Spinal cord (tissue), 10 donors: ENCODE measurements around the gene ATP1A3. TPM values are rescaled to one million over a fixed set of nuclear protein-coding genes. Genes with fewer than 3 reads are reported as not detected.
A peak's percentile ranks its signal among the peaks of the same experiment; 100 is the strongest.
"Not testable (repeated sequence)": the region's sequence is repeated elsewhere in the genome, so short reads cannot be mapped to it uniquely, and the experiment has no call there.

ENCODE experiments used
- DNase-seq, 6 donors: peaks; one replicate each; pipeline versions ENCODE4 v3.0.0 to v3.0.0-alpha.2; 2013 to 2015; ENCODE audit warnings: low spot score in 6 of 6, low read depth in 4 of 6
- H3K27ac ChIP-seq: one replicate; pipeline ENCODE4 v1.5.1; 2013; ENCODE audit warnings: low read depth, low read length, control low read depth
- H3K27me3 ChIP-seq: one replicate; pipeline ENCODE4 v1.6.1; 2013; ENCODE audit warnings: low read length; ENCODE audit not compliant: control insufficient read depth, insufficient read depth
- H3K36me3 ChIP-seq: one replicate; pipeline ENCODE4 v1.6.1; 2013; ENCODE audit warnings: low read length; ENCODE audit not compliant: control insufficient read depth, insufficient read depth
- H3K4me1 ChIP-seq: one replicate; pipeline ENCODE4 v1.6.1; 2013; ENCODE audit warnings: low read length; ENCODE audit not compliant: control insufficient read depth, insufficient read depth
- H3K4me3 ChIP-seq: one replicate; pipeline ENCODE4 v1.5.1; 2013; ENCODE audit warnings: low read depth, low read length, control low read depth
- H3K9me3 ChIP-seq: one replicate; pipeline ENCODE4 v1.6.1; 2013; ENCODE audit warnings: low read length; ENCODE audit not compliant: control insufficient read depth, insufficient read depth
- WGBS: methylation state at CpG from one replicate; pipeline ENCODE4 v1.1.5; 2013; ENCODE audit warnings: missing lambda C conversion rate; ENCODE audit not compliant: insufficient coverage; 5-methylcytosine and 5-hydroxymethylcytosine counted together
- long read RNA-seq, 4 donors: transcript quantifications; one replicate each; lab custom pipeline, GENCODE V29; 2026
- polyA plus RNA-seq, 2 donors: library from polyadenylated mRNA; unstranded; fragments of 120-200 nt; gene quantifications; one replicate each; pipeline ENCODE4 v1.2.1, GENCODE V29; 2013; ENCODE audit not compliant: insufficient read length in 2 of 2
- total RNA-seq, 2 donors: library from RNA; depleted of rRNA in 1 of 2; stranded (reverse); fragments of 120-200 nt in 1 of 2; fragments of >200 nt in 1 of 2; gene quantifications; one replicate each; pipeline versions ENCODE4 v1.2.3 to v1.2.4, GENCODE V29; 2013 to 2014
- donor health status: healthy.

ATP1A3 gene
- total RNA-seq (100 to 1,000 TPM in 1 of 2 donors, 10 to 100 TPM in 1; 85.0 to 434 TPM), polyA plus RNA-seq (100 to 1,000 TPM; 643 to 704 TPM)
- long read RNA-seq, donor 1, transcript ATP1A3-215 (23 exons, 3,551 nt): major isoform, 75 of 186 reads
- long read RNA-seq, donor 1, partial matches to known transcripts: 107 of 186 reads
- long read RNA-seq, donor 1, other reads (novel, unspliced or antisense): 0 of 186 reads
- long read RNA-seq, donor 2, transcript ATP1A3-215 (23 exons, 3,551 nt): major isoform, 5 of 62 reads
- long read RNA-seq, donor 2, partial matches to known transcripts: 57 of 62 reads
- long read RNA-seq, donor 2, other reads (novel, unspliced or antisense): 0 of 62 reads
- long read RNA-seq, donor 3, transcript ATP1A3-215 (23 exons, 3,551 nt): major isoform, 11 of 144 reads
- long read RNA-seq, donor 3, partial matches to known transcripts: 133 of 144 reads
- long read RNA-seq, donor 3, other reads (novel, unspliced or antisense): 0 of 144 reads
- long read RNA-seq, donor 4, partial matches to known transcripts: 0 of 1 reads
- long read RNA-seq, donor 4, other reads (novel, unspliced or antisense): 0 of 1 reads

GRCh38 chr19:41993612-41994483 lies at the start of gene ATP1A3:
Gene ATP1A3, minus strand, starts transcription at chr19:41994230. Its CDS starts 154 bp downstream, at chr19:41994076.
- no peak within 1 kb of the TSS for H3K27ac ChIP-seq
- H3K9me3 ChIP-seq: no peaks in the 10 kb centered on the region
- under 1% methylated on average over 76 of the region's 84 CpGs for WGBS
- peaks cover 63% of the 10 kb centered on the region for H3K4me1 ChIP-seq
- H3K27me3 ChIP-seq: peaks cover 8% of the 10 kb centered on the region
- H3K4me3 ChIP-seq: peak within 1 kb of the TSS; percentile 53
- DNase-seq: peak in 4 of 6 donors; percentile 67 to 96 (median 86)
- peaks cover 30% of the 10 kb centered on the region for H3K36me3 ChIP-seq

GRCh38 chr19:42042455-42043170 lies 48.6 kb upstream of the ATP1A3 start:
- Histone ChIP-seq H3K4me1 (no peaks in the 10 kb centered on the region), H3K36me3 (peaks cover 72% of the 10 kb centered on the region), H3K27me3 (no peaks in the 10 kb centered on the region), H3K9me3 (no peaks in the 10 kb centered on the region), H3K27ac (no peak overlapping the region), H3K4me3 (no peak overlapping the region)
- 94% methylated on average over 26 of the region's 30 CpGs for WGBS
- DNase-seq: peak in 2 of 6 donors; percentile 13 to 94

DNA sequence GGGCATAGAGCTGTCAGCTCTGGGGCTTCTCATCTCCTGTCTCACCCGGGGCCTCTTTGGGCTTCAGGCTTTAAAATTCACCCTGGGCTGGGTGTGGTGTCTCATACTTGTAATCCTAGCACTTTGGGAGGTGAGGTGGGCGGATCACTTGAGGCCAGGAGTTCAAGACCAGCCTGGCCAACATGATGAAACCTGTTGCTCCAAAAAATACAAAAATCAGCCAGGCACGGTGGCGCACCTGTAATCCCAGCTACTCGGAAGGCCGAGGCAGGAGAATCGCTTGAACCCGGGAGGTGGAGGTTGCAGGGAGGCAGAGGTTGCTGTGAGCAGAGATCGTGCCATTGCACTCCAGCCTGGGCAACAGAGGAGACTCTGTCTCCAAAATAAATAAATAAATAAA lies 46.5 kb upstream of the ATP1A3 start:
- H3K36me3 ChIP-seq: peaks cover 77% of the 10 kb centered on the region
- not testable (repeated sequence) for H3K9me3 ChIP-seq, H3K4me1 ChIP-seq, H3K4me3 ChIP-seq, H3K27ac ChIP-seq, DNase-seq, H3K27me3 ChIP-seq
- WGBS: 100% methylated on average over 1 of the region's 9 CpGs

- Histone ChIP-seq H3K27me3 (no peaks in the 10 kb centered on the region), H3K9me3 (no peaks in the 10 kb centered on the region), H3K27ac (no peak overlapping the region), H3K4me3 (no peak overlapping the region), H3K4me1 (no peaks in the 10 kb centered on the region), H3K36me3 (peaks cover 72% of the 10 kb centered on the region)
- no peak for DNase-seq
These were observed 46.0 kb upstream of the ATP1A3 start for GRCh38 chr19:42040031-42040430.

DNA sequence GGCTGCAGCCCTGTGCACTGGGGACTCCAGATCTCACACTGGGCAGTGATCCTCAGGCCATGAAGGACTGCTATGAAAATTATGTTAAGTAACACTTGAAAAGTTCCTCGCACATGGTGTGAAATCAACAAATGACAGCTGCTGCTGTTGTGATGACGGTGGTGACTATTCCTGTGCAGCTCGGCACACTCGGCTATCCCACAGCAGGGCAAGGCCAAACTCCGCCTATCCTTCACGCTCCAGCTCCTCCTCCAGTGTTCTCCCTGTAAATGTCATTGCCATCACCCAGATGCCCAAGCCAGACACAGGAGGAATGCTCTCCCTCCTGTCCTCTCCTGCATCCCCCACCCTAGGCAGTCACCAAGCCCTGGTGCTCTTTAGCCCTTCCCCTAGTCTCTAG lies 44.6 kb upstream of the ATP1A3 start:
- no peaks in the 10 kb centered on the region for H3K4me1 ChIP-seq
- no peak overlapping the region for H3K27ac ChIP-seq
- H3K36me3 ChIP-seq: peaks cover 75% of the 10 kb centered on the region
- H3K27me3 ChIP-seq: no peaks in the 10 kb centered on the region
- WGBS: 80% methylated on average over 6 of the region's 6 CpGs
- peak in 1 of 6 donors; percentile 25 for DNase-seq
- no peaks in the 10 kb centered on the region for H3K9me3 ChIP-seq
- H3K4me3 ChIP-seq: no peak overlapping the region

- Histone ChIP-seq H3K4me1 (peaks cover 4% of the 10 kb centered on the region), H3K27ac (no peak overlapping the region), H3K27me3 (no peaks in the 10 kb centered on the region), H3K9me3 (no peaks in the 10 kb centered on the region), H3K4me3 (no peak overlapping the region), H3K36me3 (peaks cover 72% of the 10 kb centered on the region)
- WGBS: 91% methylated on average over 5 of the region's 5 CpGs
- DNase-seq: no peak
These were observed 43.6 kb upstream of the ATP1A3 start for GRCh38 chr19:42037649-42038048.

DNA sequence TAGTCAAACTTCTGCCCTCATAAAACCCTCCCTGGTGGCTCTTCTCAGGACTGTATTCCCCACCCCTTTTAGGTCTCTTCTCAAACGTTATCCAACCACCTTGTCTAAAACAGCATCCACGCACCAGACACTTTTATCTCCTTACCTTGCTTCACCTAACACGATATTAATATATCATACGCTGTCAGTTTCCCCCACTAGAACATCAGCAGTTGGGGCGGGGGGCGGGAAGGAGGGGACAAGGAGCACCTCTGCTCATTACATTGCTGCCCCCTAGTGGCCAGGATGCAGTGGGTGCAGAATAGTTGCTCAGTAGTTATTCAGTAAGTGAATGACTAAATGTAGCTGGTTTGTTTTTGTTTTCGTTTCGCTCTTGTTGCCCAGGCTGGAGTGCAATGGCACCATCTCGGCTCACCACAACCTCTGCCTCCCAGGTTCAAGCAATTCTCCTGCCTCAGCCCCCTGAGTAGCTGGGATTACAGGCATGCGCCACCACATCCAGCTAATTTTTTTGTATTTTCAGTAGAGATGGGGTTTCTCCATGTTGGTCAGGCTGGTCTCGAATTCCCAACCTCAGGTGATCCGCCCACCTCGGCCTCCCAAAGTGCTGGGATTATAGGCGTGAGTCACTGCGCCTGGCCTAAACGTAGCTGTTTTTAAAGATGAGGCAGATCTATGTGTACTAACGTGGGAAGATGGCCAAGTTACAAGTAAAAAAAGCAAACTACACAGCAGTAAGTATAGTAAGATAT lies 40.8 kb upstream of the ATP1A3 start:
- H3K36me3 ChIP-seq: peaks cover 48% of the 10 kb centered on the region
- DNase-seq: peak in 5 of 6 donors; percentile 38 to 89 (median 49)
- not testable (repeated sequence) for H3K27me3 ChIP-seq, H3K27ac ChIP-seq, H3K4me3 ChIP-seq, H3K9me3 ChIP-seq
- H3K4me1 ChIP-seq: peaks cover 18% of the 10 kb centered on the region
- WGBS: 17% methylated on average over 2 of the region's 17 CpGs

DNA sequence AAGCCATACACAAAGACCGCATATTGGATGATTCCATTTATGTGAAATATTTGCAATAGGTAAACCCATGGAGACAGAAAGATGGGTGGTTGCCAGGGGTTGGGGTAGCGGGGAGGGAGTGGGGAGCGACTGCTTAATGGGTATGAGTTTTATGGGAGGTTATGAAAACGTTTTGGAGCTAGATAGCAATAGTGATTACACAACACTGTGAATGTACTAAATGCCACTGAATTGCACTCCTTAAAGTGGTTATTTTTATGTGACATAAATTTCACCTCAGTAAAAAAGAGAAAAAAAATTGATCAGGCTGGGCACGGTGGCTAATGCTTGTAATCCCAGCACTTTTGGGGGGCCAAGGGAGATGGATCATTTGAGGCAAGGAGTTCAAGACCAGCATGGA lies 39.4 kb upstream of the ATP1A3 start:
- no peak overlapping the region for H3K4me3 ChIP-seq
- WGBS: 79% methylated on average over 3 of the region's 5 CpGs
- H3K36me3 ChIP-seq: peaks cover 44% of the 10 kb centered on the region
- peaks cover 18% of the 10 kb centered on the region for H3K4me1 ChIP-seq
- no peaks in the 10 kb centered on the region for H3K9me3 ChIP-seq
- no peak for DNase-seq
- no peak overlapping the region for H3K27ac ChIP-seq
- no peaks in the 10 kb centered on the region for H3K27me3 ChIP-seq
